HG02759 (cell line): ENCODE measurements around the gene LMX1A.

Experiments
- ATAC-seq: cut with Tn5 transposase; IDR thresholded peaks from one replicate; pipeline ENCODE4 v1.9.1; 2021; ENCODE audit warnings: mild to moderate bottlenecking, moderate library complexity; ENCODE audit not compliant: unreplicated experiment

The LMX1A gene

DNA sequence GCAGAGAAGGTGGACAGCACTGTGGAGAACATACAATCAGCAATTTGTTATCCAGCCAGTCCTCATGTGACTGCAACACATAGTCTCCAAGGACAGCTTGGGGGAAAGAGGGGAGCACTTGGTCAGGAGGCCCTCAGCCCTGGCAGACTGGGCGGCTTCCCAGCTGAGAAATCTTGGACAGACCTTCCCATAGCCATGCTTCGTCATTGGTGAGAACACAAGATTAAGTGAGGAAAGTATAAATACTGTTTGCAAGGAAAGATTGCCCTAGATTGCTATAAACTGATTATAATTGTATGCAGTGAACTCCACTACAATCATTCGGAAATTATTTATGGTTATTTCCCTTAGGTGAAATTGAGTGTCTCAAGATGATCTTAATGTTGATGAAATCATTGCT, 131.5 kb downstream of the LMX1A start:
- no peak for ATAC-seq

GRCh38 chr1:165224504-165224903, 132.0 kb downstream of the LMX1A start:
- no peak for ATAC-seq

DNA sequence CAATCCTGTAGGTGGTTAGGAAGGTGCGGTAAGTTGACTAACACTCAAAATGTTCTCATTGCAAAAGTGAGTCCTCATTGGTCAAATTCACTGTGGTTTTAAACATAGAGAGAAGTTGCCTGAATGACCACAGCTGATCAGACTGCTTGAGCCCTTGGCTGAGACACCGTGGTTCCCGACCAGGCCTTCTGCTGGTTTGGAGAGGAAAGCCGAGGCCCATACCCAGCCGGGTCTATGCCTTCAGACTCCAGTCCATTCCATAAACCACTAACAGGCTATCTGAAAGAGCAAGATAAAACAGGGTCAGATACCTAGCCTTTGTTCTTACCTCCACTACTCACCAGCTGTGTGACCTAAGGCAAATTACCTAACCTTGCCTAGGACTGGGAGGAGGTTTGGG, 133.9 kb downstream of the LMX1A start:
- ATAC-seq: no peak

DNA sequence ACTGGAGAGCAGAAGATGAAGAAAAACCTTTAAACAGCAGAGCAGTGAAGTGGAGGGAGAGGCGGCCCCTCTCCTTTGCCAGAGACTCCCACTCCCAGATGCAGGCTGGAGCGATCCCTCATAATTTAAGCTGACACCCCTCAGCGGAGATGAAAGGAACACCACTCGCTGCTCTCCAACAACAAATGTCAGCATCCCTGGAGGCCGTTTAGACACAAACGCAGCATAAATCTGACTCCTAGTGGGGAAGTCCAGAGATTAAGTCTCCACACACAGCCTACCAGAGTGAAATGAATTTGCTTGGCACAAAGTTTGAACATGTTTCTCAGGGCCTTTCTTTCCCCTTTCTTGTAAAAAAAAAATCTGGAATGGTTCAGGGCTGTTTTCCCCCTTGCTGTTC, 137.8 kb downstream of the LMX1A start:
- ATAC-seq: no peak

GRCh38 chr1:165217958-165218357, 138.6 kb downstream of the LMX1A start:
- ATAC-seq: no peak

DNA sequence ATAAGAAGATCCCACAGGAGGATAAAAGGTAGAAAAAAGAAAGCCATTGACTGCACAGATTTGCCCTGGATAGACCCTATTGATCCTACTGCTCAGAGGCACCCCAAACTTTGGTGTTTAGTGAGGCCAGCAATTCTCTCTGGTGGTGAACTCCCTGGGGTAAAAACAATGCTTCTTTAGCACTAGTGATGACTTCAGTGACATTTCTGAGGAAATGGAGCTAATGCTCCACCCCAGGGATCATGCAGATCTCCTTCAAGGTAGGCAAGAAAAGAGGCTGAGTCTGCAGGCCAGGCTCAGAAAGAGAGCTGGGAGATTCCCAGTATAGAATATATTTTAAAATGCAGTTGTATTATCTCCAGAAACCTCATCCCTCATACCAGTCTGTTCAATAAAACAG, 140.3 kb downstream of the LMX1A start:
- no peak for ATAC-seq

GRCh38 chr1:165215676-165216075, 140.8 kb downstream of the LMX1A start:
- no peak for ATAC-seq

DNA sequence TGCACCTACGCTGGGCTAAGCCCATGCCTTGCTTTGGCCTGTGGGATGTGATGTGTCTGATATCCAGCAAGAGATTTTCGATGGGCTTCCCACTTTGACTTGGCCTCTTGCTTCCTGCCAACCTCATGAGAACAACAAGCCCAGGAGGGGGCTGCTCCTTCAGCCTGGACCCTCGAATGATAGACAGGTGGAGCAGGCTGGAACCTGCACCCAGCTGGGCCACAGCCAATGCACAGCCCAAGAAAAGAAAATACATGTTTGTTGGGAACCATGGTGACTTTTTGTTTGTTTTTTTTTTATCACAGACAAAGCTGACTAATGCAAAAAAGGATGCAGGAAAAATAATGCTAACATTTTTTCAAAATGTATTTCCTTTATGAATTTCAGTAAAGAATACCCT, 144.3 kb downstream of the LMX1A start:
- ATAC-seq: no peak

GRCh38 chr1:165207853-165208515, 148.5 kb downstream of the LMX1A start:
- no peak for ATAC-seq

GRCh38 chr1:165205145-165205544, 151.4 kb downstream of the LMX1A start:
- no peak for ATAC-seq

DNA sequence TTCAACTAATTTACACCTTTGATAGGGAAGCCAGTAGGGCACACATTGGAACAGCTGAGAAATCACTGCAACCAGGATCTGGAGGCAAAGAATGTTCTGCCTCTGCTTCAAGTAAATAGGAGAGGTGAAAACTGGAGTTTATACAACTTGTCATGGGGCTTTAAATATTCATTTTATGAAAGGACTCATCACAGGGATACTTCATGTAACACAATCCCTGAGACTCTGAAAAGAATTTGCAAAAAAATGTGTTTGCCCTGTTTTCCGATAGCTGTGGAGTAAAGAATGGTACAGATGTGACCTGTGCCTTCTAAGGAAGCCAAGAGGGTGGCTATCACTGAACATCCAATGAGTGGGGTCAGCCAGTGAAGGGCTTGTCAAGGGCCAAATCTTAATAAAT, 152.0 kb downstream of the LMX1A start:
- no peak for ATAC-seq

DNA sequence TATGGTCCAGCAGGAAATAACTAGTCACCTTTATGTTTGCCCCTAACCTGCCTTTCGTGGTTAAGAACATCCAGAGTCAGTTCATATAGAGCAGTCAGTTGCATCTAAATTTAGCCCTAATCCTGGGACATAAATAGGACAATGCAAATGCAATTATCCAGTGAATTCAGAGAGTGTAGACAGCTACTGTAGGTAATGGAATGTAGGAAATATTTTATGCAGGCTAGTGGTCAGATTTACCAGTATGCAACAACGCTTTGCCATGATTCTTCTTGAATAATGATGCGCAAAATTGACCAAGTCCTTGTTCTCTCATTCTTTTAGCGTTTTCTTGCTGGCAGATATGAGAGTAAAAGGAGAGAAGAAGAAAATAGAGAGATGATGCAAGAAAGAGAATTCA, 165.4 kb downstream of the LMX1A start:
- no peak for ATAC-seq

DNA sequence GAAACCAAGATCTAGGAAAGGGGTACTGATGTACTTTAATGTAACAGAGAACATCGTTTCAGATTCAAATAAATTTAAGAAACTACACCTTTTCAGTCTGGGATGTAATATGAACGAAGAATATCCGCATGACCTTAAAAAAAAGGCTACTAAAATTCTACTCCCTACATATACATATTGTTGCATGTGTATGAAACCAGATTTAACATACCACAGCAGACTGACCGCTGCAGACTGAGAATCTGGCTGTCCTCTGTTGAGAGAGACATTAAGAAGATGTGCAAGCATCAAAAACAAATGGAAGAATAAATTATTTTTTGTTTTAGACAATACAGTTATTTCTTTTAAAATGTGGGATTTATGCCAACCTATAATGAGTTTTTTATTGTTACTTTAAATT, 166.6 kb downstream of the LMX1A start:
- no peak for ATAC-seq

DNA sequence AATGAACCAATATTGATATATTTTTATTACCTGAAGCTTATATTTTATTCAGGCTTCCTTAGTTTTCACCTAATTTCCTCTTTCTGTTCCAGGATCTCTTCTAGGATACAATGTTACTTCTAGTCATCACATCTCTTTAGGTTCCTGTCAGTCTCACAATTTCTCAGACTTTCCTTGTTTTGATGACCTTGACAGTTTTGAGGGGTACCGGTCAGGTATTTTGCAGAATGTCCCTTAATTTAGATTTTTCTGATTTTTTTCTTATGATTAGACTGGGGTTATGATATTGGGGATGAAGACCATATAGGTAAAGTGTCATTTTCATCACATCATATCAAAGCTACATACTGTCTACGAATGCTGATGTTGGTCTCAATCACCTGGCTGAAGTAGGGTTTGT, 167.5 kb downstream of the LMX1A start:
- no peak for ATAC-seq

DNA sequence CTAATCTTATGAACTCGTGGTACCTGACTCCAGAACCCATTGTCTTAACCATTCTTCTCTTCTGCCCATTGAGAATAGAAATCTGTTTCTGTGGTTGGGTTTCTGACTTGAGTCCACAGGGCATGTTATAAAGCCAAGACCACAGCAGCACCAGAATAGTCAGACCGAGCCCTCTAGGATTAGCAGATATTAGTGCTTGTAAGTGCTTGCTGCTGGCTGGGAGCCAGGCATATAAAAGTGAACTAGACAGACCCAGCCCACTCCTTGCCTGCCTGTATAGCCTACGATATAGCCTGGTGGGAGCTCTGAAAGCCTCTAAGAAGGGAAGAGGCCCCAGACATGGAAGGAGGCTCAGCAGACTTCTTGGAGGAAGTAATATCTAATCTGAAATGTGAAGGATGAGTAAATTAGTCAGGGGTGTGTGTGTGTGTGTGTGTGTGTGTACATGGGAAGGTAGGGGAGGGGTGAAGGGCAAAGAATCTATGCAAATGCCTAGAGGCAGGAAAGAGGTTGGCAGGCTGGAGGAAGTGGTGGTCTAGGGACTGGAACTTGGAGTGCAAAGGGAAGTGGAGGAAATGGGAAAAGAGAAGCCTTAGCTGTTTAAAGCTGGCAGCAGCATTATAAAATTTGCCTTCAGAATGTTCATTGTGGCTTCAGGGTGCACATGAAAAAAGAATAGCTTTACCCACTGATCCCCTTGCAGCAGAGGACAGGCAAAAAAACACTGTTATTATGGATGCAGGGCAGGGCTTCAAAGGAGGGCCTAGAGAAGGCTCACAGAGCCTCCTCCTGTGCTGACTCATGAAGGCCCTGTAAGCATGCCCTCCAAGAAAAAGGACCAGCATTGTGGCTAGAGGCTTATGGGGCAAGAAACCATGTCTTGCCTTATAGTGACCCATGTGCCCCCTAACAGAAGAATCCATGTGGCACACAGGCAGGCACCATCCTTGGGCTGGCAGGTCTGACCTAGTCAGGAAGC, 169.2 kb downstream of the LMX1A start:
- ATAC-seq: no peak

GRCh38 chr1:165185161-165185889, 171.2 kb downstream of the LMX1A start:
- no peak for ATAC-seq

GRCh38 chr1:165182975-165183374, 173.5 kb downstream of the LMX1A start:
- no peak for ATAC-seq

- no peak for ATAC-seq
Measured at GRCh38 chr1:165179306-165179705, 177.2 kb downstream of the LMX1A start.

DNA sequence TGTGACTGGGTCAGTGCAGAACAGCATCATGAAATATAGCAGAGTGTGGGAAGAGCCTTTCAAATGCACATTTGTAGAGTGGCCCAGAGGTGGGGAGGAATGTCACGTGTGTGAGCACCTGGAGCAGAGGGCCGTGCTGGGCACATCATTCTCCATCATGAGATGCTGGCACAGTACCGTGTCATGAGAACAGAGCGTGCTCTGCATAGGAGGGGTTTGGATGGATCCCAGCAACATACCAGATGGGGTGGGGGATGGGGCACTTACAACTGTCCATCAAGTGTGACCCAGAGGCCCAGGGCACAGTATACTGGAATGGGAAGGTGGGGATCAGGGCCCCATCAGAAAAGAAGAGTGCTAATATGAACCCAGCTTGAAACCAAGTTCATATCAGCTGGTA, 182.0 kb downstream of the LMX1A start:
- ATAC-seq: no peak

- no peak for ATAC-seq
Measured at GRCh38 chr1:165173818-165174217, 182.7 kb downstream of the LMX1A start.

DNA sequence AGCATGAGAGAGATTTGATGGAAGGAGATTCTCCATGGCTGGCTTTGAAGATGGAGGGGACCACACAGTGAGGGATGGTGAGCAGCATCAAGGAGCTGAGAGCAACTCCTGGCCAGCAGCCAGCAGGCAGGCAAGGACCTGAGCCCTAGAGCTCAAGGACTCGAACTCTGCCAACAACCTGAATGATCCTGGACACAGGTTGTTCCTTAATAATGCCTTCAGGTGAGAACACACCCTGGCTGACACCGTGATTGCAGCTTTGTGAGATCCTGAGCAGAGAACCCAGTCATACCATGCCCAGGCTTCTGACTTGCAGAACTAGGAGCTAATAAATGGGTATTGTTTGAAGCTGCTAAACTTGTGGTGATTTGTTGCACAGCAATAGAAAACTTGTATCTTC, 183.1 kb downstream of the LMX1A start:
- ATAC-seq: no peak

GRCh38 chr1:165172666-165173065, 183.8 kb downstream of the LMX1A start:
- ATAC-seq: no peak
